BLaER1 treated with 17β-estradiol and CSF1 and Interleukin-3, amounts not matched to agents 10 nM and 100 nM (cell line): ENCODE data around the gene MYLK4.

Experiments used
- H3K27ac ChIP-seq, 11 experiments: shearing (Covaris generic); formaldehyde crosslinking; 2 replicates each; pipeline ENCODE4 v1.8.1; 2022
- H3K27me3 ChIP-seq, 11 experiments: shearing (Covaris generic); formaldehyde crosslinking; 2 replicates each; pipeline ENCODE4 v1.8.1; 2022
- H3K36me3 ChIP-seq, 11 experiments: shearing (Covaris generic); formaldehyde crosslinking; 2 replicates each; pipeline ENCODE4 v1.8.1; 2022
- H3K4me1 ChIP-seq, 10 experiments: shearing (Covaris generic); formaldehyde crosslinking; 2 replicates each; pipeline ENCODE4 v1.8.1; 2022
- H3K4me2 ChIP-seq, 11 experiments: shearing (Covaris generic); formaldehyde crosslinking; 2 replicates each; pipeline ENCODE4 v1.8.1; 2022
- H3K4me3 ChIP-seq, 10 experiments: shearing (Covaris generic); formaldehyde crosslinking; 2 replicates each; pipeline ENCODE4 v1.8.1; 2022
- H3K9ac ChIP-seq, 11 experiments: shearing (Covaris generic); formaldehyde crosslinking; 2 replicates each; pipeline ENCODE4 v1.8.1; 2022
- H3K9me3 ChIP-seq, 11 experiments: shearing (Covaris generic); formaldehyde crosslinking; replicated peaks in 1 of 11; 2 replicates each; pipeline ENCODE4 v1.8.1; 2022
- H4K20me1 ChIP-seq, 11 experiments: shearing (Covaris generic); formaldehyde crosslinking; 2 replicates each; pipeline ENCODE4 v1.8.1; 2022
- Cebpa-rat ChIP-seq, 11 experiments: shearing (Covaris generic); IDR thresholded peaks; 2 replicates each; pipeline ENCODE4 v1.8.1; 2022

Gene MYLK4

DNA sequence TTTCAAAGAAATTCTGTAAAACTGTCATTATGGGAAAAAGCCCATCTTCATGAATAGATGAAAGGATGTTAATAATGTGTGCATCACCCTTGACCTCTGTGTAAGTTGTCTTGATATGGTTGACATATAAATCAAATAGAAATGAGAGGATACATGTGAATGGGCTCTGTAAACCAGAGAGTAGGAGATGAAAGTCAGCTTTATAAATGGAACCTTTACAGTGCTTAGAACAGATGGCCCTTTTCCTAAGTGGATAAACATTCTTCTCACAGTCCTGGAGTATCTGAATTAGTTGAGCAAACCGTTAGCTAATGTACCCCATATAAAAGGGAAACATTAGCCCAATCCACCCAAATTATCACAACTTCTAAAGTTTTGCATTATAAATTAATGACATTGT lies 57.5 kb downstream of the MYLK4 start:
- Histone ChIP-seq H3K27ac (no peak overlapping the region), H4K20me1 (no peaks in the 10 kb centered on the region), H3K4me2 (no peak overlapping the region), H3K27me3 (no peaks in the 10 kb centered on the region), H3K9ac (no peak overlapping the region), H3K4me1 (no peaks in the 10 kb centered on the region), H3K36me3 (no peaks in the 10 kb centered on the region), H3K9me3 (no peaks in the 10 kb centered on the region), H3K4me3 (no peak overlapping the region)
- TF ChIP-seq Cebpa-rat (IDR thresholded peaks at IDR 0.05), result no peak

DNA sequence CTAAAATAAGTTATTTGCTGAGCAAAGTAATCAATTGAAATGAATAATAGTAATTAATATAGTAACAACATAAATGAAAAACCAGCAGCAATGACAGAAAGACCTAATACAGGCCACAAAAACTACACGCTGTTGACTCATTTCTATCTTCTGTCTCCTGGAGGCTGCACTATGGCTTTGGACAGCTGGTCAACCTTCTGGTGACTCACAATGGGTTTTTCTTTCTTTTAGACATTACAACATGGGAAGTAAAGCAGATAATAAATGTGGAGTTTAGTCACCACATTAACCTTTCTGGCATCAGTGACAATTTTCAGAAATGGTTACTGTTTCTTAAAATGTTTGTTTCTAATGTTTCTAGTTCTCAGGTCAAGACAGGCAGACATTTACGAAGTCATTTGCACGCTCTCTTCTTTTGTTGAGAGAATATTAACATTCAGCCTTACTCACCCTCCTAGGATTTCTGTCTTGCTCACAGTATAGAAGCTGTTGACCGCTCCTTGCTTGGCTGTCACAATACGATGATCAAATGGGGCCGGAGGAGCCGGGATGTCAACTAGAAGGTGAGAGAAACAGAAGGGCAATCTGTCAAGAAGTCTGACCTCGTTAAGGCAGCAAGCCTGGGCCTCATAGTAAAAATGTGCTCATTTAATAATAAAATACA lies 62.2 kb downstream of the MYLK4 start:
- no peak for TF ChIP-seq Cebpa-rat (IDR thresholded peaks at IDR 0.05)

GRCh38 chr6:2687456-2687855 lies 63.3 kb downstream of the MYLK4 start:
- no peaks in the 10 kb centered on the region for H3K36me3 ChIP-seq
- no peaks in the 10 kb centered on the region for H3K27me3 ChIP-seq
- no peaks in the 10 kb centered on the region for H4K20me1 ChIP-seq
- H3K9ac ChIP-seq, result no peak overlapping the region
- no peak overlapping the region for H3K4me2 ChIP-seq
- peaks cover 0 to 4% (median 0%) of the 10 kb centered on the region in 11 experiments; a peak in 1 of 22 replicates for H3K9me3 ChIP-seq
- no peak overlapping the region for H3K27ac ChIP-seq
- no peaks in the 10 kb centered on the region for H3K4me1 ChIP-seq
- no peak overlapping the region for H3K4me3 ChIP-seq
- no peak for TF ChIP-seq Cebpa-rat (IDR thresholded peaks at IDR 0.05)

More for the DNA sequence above, 62.2 kb downstream of the MYLK4 start:
- Histone ChIP-seq H3K27ac (no peak overlapping the region), H3K27me3 (no peaks in the 10 kb centered on the region), H3K4me1 (no peaks in the 10 kb centered on the region), H3K4me3 (no peak overlapping the region), H4K20me1 (no peaks in the 10 kb centered on the region), H3K36me3 (no peaks in the 10 kb centered on the region), H3K9me3 (peaks cover 0 to 4% (median 0%) of the 10 kb centered on the region in 11 experiments; a peak in 1 of 22 replicates), H3K9ac (no peak overlapping the region), H3K4me2 (no peak overlapping the region)

DNA sequence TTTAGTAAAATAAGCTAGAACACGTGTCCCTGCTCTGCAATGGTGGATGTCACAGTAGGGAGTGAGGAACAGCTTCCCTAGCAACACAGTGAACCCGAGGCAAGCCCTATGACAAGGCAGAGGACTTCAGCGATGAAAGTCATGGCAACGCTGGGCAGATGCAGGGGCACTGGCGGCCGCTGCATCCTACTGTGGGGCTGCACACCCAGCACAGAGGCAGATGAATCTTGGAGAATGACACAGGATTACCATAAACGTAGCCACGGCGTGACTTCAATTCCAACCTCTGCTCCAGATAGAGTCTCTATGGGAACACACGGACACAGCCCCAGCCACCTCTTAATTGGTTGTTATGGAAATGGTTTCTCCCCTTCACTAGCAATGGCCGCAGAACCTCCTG lies 64.2 kb downstream of the MYLK4 start:
- no peak for TF ChIP-seq Cebpa-rat (IDR thresholded peaks at IDR 0.05)
- no peaks in the 10 kb centered on the region for H3K4me1 ChIP-seq
- H4K20me1 ChIP-seq, result no peaks in the 10 kb centered on the region
- no peak overlapping the region for H3K27ac ChIP-seq
- H3K4me3 ChIP-seq, result no peak overlapping the region
- H3K9ac ChIP-seq, result no peak overlapping the region
- no peaks in the 10 kb centered on the region for H3K36me3 ChIP-seq
- no peaks in the 10 kb centered on the region for H3K27me3 ChIP-seq
- H3K4me2 ChIP-seq, result no peak overlapping the region
- peaks cover 0 to 4% (median 0%) of the 10 kb centered on the region in 11 experiments; a peak in 1 of 22 replicates for H3K9me3 ChIP-seq

- Histone ChIP-seq H3K4me2 (no peak overlapping the region), H3K9ac (no peak overlapping the region)
- TF ChIP-seq Cebpa-rat (IDR thresholded peaks at IDR 0.05), result no peak
These were observed 65.7 kb downstream of the MYLK4 start for GRCh38 chr6:2684766-2685754.

DNA sequence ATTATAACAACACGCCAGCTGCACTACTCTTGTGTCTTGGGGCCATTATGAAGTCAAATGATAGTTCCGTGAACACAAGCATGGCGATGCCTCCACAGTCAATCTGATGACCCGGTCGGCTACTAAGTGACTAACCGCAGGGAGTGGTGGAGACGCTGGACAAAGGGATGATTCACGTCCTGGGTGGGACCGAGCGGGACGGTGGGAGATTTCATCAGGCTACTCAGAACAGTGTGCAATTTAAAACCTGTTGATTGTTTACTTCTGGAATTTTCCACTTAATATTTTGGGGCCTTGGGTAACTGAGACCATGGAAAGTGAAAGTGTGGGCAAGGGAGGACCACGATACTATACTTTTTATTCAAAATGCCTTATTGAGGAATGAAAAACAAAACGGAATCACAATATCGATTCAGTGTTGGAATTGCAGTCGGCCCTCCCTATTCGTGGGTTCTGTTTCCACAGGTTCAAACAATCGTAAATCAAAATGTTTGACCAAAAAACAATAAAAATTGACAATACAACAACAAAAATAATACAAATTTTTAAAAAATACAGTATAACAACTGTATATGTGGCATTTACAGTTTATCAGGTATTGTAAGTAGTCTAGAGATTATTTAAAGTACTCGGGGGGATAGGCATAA lies 66.5 kb downstream of the MYLK4 start:
- Histone ChIP-seq H3K4me1 (no peaks in the 10 kb centered on the region), H3K9me3 (peaks cover 0 to 4% (median 0%) of the 10 kb centered on the region in 11 experiments; a peak in 1 of 22 replicates), H3K27ac (no peak overlapping the region), H4K20me1 (no peaks in the 10 kb centered on the region), H3K4me3 (no peak overlapping the region), H3K36me3 (no peaks in the 10 kb centered on the region), H3K9ac (no peak overlapping the region), H3K4me2 (no peak overlapping the region), H3K27me3 (no peaks in the 10 kb centered on the region)
- TF ChIP-seq Cebpa-rat (IDR thresholded peaks at IDR 0.05), result no peak

More at GRCh38 chr6:2684766-2685754, 65.7 kb downstream of the MYLK4 start:
- H3K27me3 ChIP-seq, result no peaks in the 10 kb centered on the region
- H3K4me3 ChIP-seq, result no peak overlapping the region
- no peaks in the 10 kb centered on the region for H3K4me1 ChIP-seq
- H3K36me3 ChIP-seq, result no peaks in the 10 kb centered on the region
- H3K9me3 ChIP-seq, result peaks cover 0 to 4% (median 0%) of the 10 kb centered on the region in 11 experiments; a peak in 1 of 22 replicates
- H4K20me1 ChIP-seq, result no peaks in the 10 kb centered on the region
- H3K27ac ChIP-seq, result no peak overlapping the region

- Histone ChIP-seq H4K20me1 (no peaks in the 10 kb centered on the region), H3K36me3 (no peaks in the 10 kb centered on the region), H3K9ac (no peak overlapping the region), H3K9me3 (peaks cover 0 to 4% (median 0%) of the 10 kb centered on the region in 11 experiments; a peak in 1 of 22 replicates), H3K27ac (no peak overlapping the region), H3K4me3 (no peak overlapping the region), H3K4me2 (no peak overlapping the region), H3K27me3 (no peaks in the 10 kb centered on the region), H3K4me1 (no peaks in the 10 kb centered on the region)
- TF ChIP-seq Cebpa-rat (IDR thresholded peaks at IDR 0.05), result no peak
These were observed 70.3 kb downstream of the MYLK4 start for GRCh38 chr6:2680264-2680922.

- H3K4me2 ChIP-seq, result no peak overlapping the region
- H4K20me1 ChIP-seq, result no peaks in the 10 kb centered on the region
- H3K9ac ChIP-seq, result no peak overlapping the region
- H3K9me3 ChIP-seq, result no peaks in the 10 kb centered on the region
- no peak for TF ChIP-seq Cebpa-rat (IDR thresholded peaks at IDR 0.05)
- H3K36me3 ChIP-seq, result no peaks in the 10 kb centered on the region
- no peaks in the 10 kb centered on the region for H3K4me1 ChIP-seq
- no peaks in the 10 kb centered on the region for H3K27me3 ChIP-seq
- no peak overlapping the region for H3K27ac ChIP-seq
- H3K4me3 ChIP-seq, result no peak overlapping the region
These were observed 73.6 kb downstream of the MYLK4 start for GRCh38 chr6:2677080-2677593.
